H9 (cell line): ENCODE data around the gene SERF2. TPM values are rescaled to one million over a fixed set of nuclear protein-coding genes. Genes with fewer than 3 reads are reported as not detected.

Experiments used
- DNase-seq: peaks from one replicate; pipeline ENCODE4 v3.0.0-alpha.2; 2017
- H2AFZ ChIP-seq: one replicate; pipeline ENCODE4 v1.6.1; 2013; ENCODE audit warnings: mild to moderate bottlenecking, low read length, control low read depth, moderate library complexity
- H2AK5ac ChIP-seq: 2 replicates; pipeline ENCODE4 v1.6.1; 2013; ENCODE audit warnings: low read length, control low read depth, mixed read lengths; ENCODE audit not compliant: insufficient read length
- H2BK120ac ChIP-seq: one replicate; pipeline ENCODE4 v1.6.1; 2013; ENCODE audit warnings: low read depth, mild to moderate bottlenecking, low read length, control low read depth, inconsistent platforms; ENCODE audit not compliant: poor library complexity, severe bottlenecking
- H2BK12ac ChIP-seq: 2 replicates; pipeline ENCODE4 v1.6.1; 2013; ENCODE audit warnings: low read length, control low read depth, mixed read lengths, low read depth; ENCODE audit not compliant: insufficient read length
- H2BK15ac ChIP-seq: 2 replicates; pipeline ENCODE4 v1.6.1; 2013; ENCODE audit warnings: low read depth, low read length, control low read depth
- H2BK20ac ChIP-seq: one replicate; pipeline ENCODE4 v1.6.1; 2013; ENCODE audit warnings: low read depth, mild to moderate bottlenecking, low read length, control low read depth, inconsistent platforms; ENCODE audit not compliant: poor library complexity, severe bottlenecking
- H2BK5ac ChIP-seq: 2 replicates; pipeline ENCODE4 v1.6.1; 2013; ENCODE audit warnings: low read length, control low read depth, mixed read lengths; ENCODE audit not compliant: insufficient read length
- H3K14ac ChIP-seq: 2 replicates; pipeline ENCODE4 v1.6.1; 2013; ENCODE audit warnings: low read length, control low read depth; ENCODE audit not compliant: insufficient read depth
- H3K18ac ChIP-seq: 2 replicates; pipeline ENCODE4 v1.6.1; 2013; ENCODE audit warnings: low read depth, mild to moderate bottlenecking, mixed read lengths, low read length, control low read depth; ENCODE audit not compliant: insufficient read length
- H3K23ac ChIP-seq: 2 replicates; pipeline ENCODE4 v1.6.1; 2013; ENCODE audit warnings: low read length, control low read depth, mixed read lengths, low read depth; ENCODE audit not compliant: insufficient read length
- H3K23me2 ChIP-seq: 2 replicates; pipeline ENCODE4 v1.6.1; 2013; ENCODE audit warnings: low read depth, mild to moderate bottlenecking, mixed read lengths, low read length, control low read depth; ENCODE audit not compliant: insufficient read length, poor library complexity, severe bottlenecking
- H3K27ac ChIP-seq: 2 replicates; pipeline ENCODE4 v1.5.1; 2013; ENCODE audit warnings: low read length, control low read depth, mixed read lengths, low read depth; ENCODE audit not compliant: insufficient read length
- H3K27me3 ChIP-seq: 2 replicates; pipeline ENCODE4 v1.6.1; 2013; ENCODE audit warnings: low read length, control low read depth, inconsistent platforms; ENCODE audit not compliant: insufficient read depth
- H3K4ac ChIP-seq: 2 replicates; pipeline ENCODE4 v1.6.1; 2013; ENCODE audit warnings: low read depth, mild to moderate bottlenecking, control low read depth, inconsistent platforms, low read length, moderate library complexity
- H3K4me1 ChIP-seq: 2 replicates; pipeline ENCODE4 v1.6.1; 2013; ENCODE audit warnings: low read length, control low read depth, inconsistent platforms; ENCODE audit not compliant: insufficient read depth
- H3K4me2 ChIP-seq: 2 replicates; pipeline ENCODE4 v1.6.1; 2013; ENCODE audit warnings: low read length, control low read depth, mixed read lengths; ENCODE audit not compliant: insufficient read length, insufficient read depth
- H3K56ac ChIP-seq: 2 replicates; pipeline ENCODE4 v1.6.1; 2013; ENCODE audit warnings: low read depth, mild to moderate bottlenecking, mixed read lengths, low read length, control low read depth; ENCODE audit not compliant: insufficient read length
- H3K79me1 ChIP-seq: 2 replicates; pipeline ENCODE4 v1.6.1; 2013; ENCODE audit warnings: low read depth, mild to moderate bottlenecking, moderate library complexity, low read length, control low read depth, inconsistent platforms; ENCODE audit not compliant: insufficient read depth, poor library complexity, severe bottlenecking
- H3K79me2 ChIP-seq: 2 replicates; pipeline ENCODE4 v1.6.1; 2013; ENCODE audit warnings: low read length, control low read depth, inconsistent platforms; ENCODE audit not compliant: insufficient read depth
- H3K9ac ChIP-seq: 2 replicates; pipeline ENCODE4 v1.6.1; 2013; ENCODE audit warnings: low read length, control low read depth, mixed read lengths; ENCODE audit not compliant: insufficient read length; ENCODE audit errors: extremely low read depth
- H3K9me3 ChIP-seq: one replicate; pipeline ENCODE4 v1.6.1; 2013; ENCODE audit warnings: low read depth, low read length, inconsistent platforms; ENCODE audit not compliant: control insufficient read depth
- H3T11ph ChIP-seq: one replicate; pipeline ENCODE4 v1.6.1; 2013; ENCODE audit warnings: mild to moderate bottlenecking, low read length, control low read depth, inconsistent platforms
- H4K20me1 ChIP-seq: one replicate; pipeline ENCODE4 v1.6.1; 2013; ENCODE audit not compliant: control insufficient read depth, insufficient read length, insufficient read depth
- H4K5ac ChIP-seq: 2 replicates; pipeline ENCODE4 v1.6.1; 2013; ENCODE audit warnings: low read depth, mild to moderate bottlenecking, mixed read lengths, low read length, control low read depth; ENCODE audit not compliant: insufficient read length
- H4K8ac ChIP-seq: replicated peaks from 2 replicates; pipeline ENCODE4 v1.6.1; 2013; ENCODE audit warnings: low read length, control low read depth, mixed read lengths, low read depth; ENCODE audit not compliant: insufficient read length
- H4K91ac ChIP-seq: 2 replicates; pipeline ENCODE4 v1.6.1; 2013; ENCODE audit warnings: low read depth, mild to moderate bottlenecking, moderate library complexity, mixed read lengths, low read length, control low read depth; ENCODE audit not compliant: insufficient read length
- H3K27ac Mint-ChIP-seq, 3 experiments: 2 replicates in 2 of 3; 3 replicates in 1 of 3; pipeline ENCODE4 v1.8.0; 2020 to 2021; ENCODE audit warnings: mixed read lengths in 3 of 3, mild to moderate bottlenecking in 1 of 3, moderate library complexity in 1 of 3
- H3K27me3 Mint-ChIP-seq: 2 replicates; pipeline ENCODE4 v1.8.0; 2021; ENCODE audit warnings: low read depth, mild to moderate bottlenecking, moderate library complexity, mixed read lengths
- H3K36me3 Mint-ChIP-seq, 3 experiments: 2 replicates in 2 of 3; 3 replicates in 1 of 3; pipeline ENCODE4 v1.8.0; 2020 to 2021; ENCODE audit warnings: low read depth in 3 of 3, mixed read lengths in 3 of 3; ENCODE audit not compliant: insufficient read depth in 1 of 3
- H3K4me1 Mint-ChIP-seq, 2 experiments: 2 replicates each; pipeline ENCODE4 v1.8.0; 2020; ENCODE audit warnings: mixed read lengths in 2 of 2
- H3K4me3 Mint-ChIP-seq, 2 experiments: 2 replicates in 1 of 2; 3 replicates in 1 of 2; pipeline ENCODE4 v1.8.0; 2020 to 2021; ENCODE audit warnings: mild to moderate bottlenecking in 2 of 2, mixed read lengths in 2 of 2, moderate library complexity in 1 of 2
- H3K9me3 Mint-ChIP-seq, 2 experiments: 2 replicates in 1 of 2; 3 replicates in 1 of 2; pipeline ENCODE4 v1.8.0; 2020; ENCODE audit warnings: mild to moderate bottlenecking in 2 of 2, mixed read lengths in 2 of 2, moderate library complexity in 1 of 2
- CTCF ChIP-seq: fragments of 200-600 bp; sonication (generic); conservative IDR thresholded peaks from 3 replicates; pipeline ENCODE4 v1.8.0; 2021; ENCODE audit warnings: antibody characterized with exemption, mild to moderate bottlenecking
- WGBS: extraction: QIAGEN DNeasy Blood & Tissue Kit; methylation state at CpG from one replicate; pipeline ENCODE4 v1.1.7; 2013; ENCODE audit warnings: missing lambda C conversion rate, low lambda C conversion rate, mixed read lengths; ENCODE audit not compliant: insufficient read length; ENCODE audit errors: extremely low coverage; 5-methylcytosine and 5-hydroxymethylcytosine counted together
- total RNA-seq: library from RNA; stranded (reverse); gene quantifications from 2 replicates; pipeline ENCODE4 v1.2.1, GENCODE V29; 2021

SERF2 gene
- total RNA-seq, 1 experiment from 2014 or later = 819 TPM

DNA sequence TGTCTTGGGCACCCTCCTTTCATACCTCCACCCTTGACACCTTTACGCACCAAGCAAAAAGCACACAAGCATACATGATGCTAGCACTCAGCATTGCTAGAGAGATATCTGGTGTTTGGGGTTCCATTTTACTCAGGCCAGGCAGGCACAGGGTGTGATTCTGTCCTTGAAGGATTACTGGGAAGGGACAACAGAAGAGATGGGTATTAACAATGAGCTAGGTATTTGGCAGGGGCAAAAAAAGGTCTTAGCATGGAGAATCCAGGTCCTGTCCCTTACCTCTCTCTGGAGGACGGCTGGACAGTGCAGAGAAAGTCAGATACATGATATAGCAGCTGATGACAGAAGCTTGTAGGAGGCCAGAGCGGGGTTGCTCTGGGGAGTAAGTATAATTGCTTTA lies 4.4 kb downstream of the SERF2 start:
- Histone ChIP-seq H3K9me3 (no peaks in the 10 kb centered on the region), H4K20me1 (no peaks in the 10 kb centered on the region), H3K4ac (no peak overlapping the region), H4K5ac (no peak overlapping the region), H3K18ac (peak overlapping the region; percentile 3), H2BK15ac (no peak overlapping the region), H2AFZ (no peak overlapping the region), H3K79me1 (peaks cover 3% of the 10 kb centered on the region), H4K8ac (no peak overlapping the region), H2BK120ac (no peak overlapping the region), H2AK5ac (no peak overlapping the region), H3K27me3 (no peaks in the 10 kb centered on the region), H3K4me1 (peaks cover 18% of the 10 kb centered on the region; the same call in 1 of the 2 replicates), H3K27ac (peak overlapping the region; percentile 2), H3K79me2 (peaks cover 6% of the 10 kb centered on the region; the same call in 1 of the 2 replicates), H4K91ac (no peak overlapping the region), H3K56ac (no peak overlapping the region), H3K23ac (no peak overlapping the region), H3K23me2 (peaks cover 12% of the 10 kb centered on the region), H3K9ac (no peak overlapping the region), H3T11ph (no peak overlapping the region), H2BK12ac (no peak overlapping the region), H2BK5ac (no peak overlapping the region), H2BK20ac (no peak overlapping the region), H3K4me2 (no peak overlapping the region), H3K14ac (no peak overlapping the region)
- Mint-ChIP-seq H3K27ac (peak overlapping the region; percentile 15 to 86 (median 69); a peak in 5 of 7 replicates), H3K36me3 (peaks cover 55 to 80% (median 60%) of the 10 kb centered on the region in 3 experiments), H3K4me3 (no peak overlapping the region), H3K4me1 (peaks cover 71 to 80% of the 10 kb centered on the region in 2 experiments), H3K9me3 (no peaks in the 10 kb centered on the region), H3K27me3 (no peaks in the 10 kb centered on the region; the same call in 1 of the 2 replicates)
- WGBS = no CpG with 5 or more reads among the region's 3 CpGs
- TF ChIP-seq CTCF = no peak
- no peak for DNase-seq
